Measurements from ENCODE around the gene PTGES3.

- TF ChIP-seq POLR2A (IDR thresholded peaks at IDR 0.05) (no peak), CTCF (IDR thresholded peaks at IDR 0.05 in 8 of 11, conservative IDR thresholded peaks at IDR 0.05 in 3 of 11) (no peak), POLR2AphosphoS5 (IDR thresholded peaks at IDR 0.05) (no peak)
These were observed 58.5 kb downstream of the PTGES3 start for GRCh38 chr12:56629459-56630179.
